NOMO-1 treated with DMSO at 0.1 percent for 48 hours (cell line): ENCODE measurements around the gene CACNA1F.

Experiments
- DNase-seq: peaks from one replicate; lab custom pipeline; 2025; ENCODE audit not compliant: unreplicated experiment; lab: John Stamatoyannopoulos, UW

CACNA1F gene

DNA sequence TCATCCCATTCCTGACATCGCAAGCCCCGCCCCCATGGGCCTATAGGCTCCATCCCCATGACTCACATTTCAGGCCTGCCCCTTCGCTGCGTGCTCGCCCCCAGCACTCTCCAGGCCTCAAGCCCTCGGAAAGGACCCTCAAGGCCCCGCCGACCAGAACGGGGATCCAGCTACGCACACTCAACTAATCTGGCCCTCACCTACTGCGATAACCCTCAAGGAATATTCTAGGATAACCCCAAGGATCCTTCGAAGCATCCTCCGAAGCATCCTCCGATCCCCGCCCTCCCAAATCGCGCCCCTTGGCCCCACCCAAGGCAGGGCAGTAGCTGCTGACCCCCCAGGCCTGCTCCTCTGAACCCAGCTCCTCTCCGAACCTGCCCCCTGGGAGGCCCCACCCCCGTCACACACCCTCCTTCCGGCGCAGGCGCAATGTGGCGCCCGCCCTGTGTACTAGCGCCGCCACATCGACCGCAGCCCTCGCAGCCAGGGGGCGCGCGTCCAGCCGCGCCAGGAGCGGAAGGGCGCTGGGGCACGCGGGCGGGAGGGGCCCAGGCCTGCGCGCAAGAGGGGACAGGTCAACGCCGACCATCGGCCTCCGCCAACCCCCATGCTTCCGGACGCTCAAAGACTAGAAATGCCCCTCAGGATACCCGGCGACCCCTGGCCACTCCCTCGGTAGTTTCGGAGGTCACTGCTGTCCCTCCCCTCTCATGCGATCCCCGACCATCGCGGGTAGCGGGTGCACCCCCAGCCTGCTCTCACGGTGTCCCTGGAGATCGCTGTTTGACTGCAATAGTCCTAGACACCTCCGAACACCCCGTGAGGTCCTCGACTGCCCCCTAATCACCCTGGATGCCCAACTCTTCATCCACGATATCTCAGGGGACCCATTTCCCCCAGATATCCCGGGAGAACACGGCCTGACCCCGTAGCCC is 77.0 kb downstream of the CACNA1F start:
- peak; percentile 71 for DNase-seq

DNA sequence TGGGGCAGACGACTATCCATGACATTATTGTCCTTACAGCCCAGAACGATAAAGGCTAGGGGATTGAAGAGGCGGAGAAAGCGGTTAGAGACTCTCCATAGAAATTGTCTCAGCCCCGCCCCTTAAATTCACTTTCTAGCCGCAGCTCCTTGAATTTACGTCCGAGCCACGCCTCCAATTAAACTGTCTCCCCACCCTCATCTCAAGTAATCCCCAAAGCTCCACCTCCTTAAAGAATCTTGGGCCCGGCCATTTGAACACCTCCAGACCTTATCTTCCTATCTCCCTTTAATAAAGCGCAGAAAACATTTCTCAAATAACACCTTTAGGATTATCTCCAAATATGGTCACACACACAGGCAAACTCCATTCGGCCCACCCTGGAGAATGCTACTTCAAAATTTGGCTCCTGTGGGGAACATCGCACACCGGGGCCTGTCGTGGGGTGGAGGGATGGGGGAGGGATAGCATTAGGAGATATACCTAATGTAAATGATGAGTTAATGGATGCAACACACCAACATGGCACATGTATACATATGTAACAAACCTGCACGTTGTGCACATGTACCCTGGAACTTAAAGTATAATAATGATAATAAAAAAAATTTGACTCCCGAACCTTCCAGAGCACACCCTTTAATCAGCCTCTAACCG is 77.8 kb downstream of the CACNA1F start:
- peak; percentile 85 for DNase-seq
